Activated naive CD4-positive, alpha-beta T cell treated with anti-CD3 and anti-CD28 coated beads for 36 hours (primary cell): ENCODE measurements around the gene PIP5K1B. TPM values are rescaled to one million over a fixed set of nuclear protein-coding genes. Genes with fewer than 3 reads are reported as not detected.

Experiments used
- CTCF ChIA-PET: fragments of 350-600 bp; sonication (Branson Sonifier 250); formaldehyde crosslinking; loops from one replicate; lab custom pipeline; 2021; ENCODE audit warnings: antibody characterized with exemption; lab: Charles Lee
- DNase-seq: peaks from one replicate; pipeline ENCODE4 v3.0.0-alpha.2; 2020
- H3K27ac Mint-ChIP-seq: one replicate; pipeline ENCODE4 v1.8.0; 2021; ENCODE audit warnings: mild to moderate bottlenecking, mixed read lengths
- H3K27me3 Mint-ChIP-seq: one replicate; pipeline ENCODE4 v1.8.0; 2021; ENCODE audit warnings: low read depth, mixed read lengths
- H3K36me3 Mint-ChIP-seq: one replicate; pipeline ENCODE4 v1.8.0; 2021; ENCODE audit warnings: low read depth, mixed read lengths
- H3K4me1 Mint-ChIP-seq: one replicate; pipeline ENCODE4 v1.8.0; 2021; ENCODE audit warnings: low read depth, mixed read lengths
- H3K4me3 Mint-ChIP-seq: one replicate; pipeline ENCODE4 v1.8.0; 2021; ENCODE audit warnings: mild to moderate bottlenecking, moderate library complexity, mixed read lengths
- H3K9me3 Mint-ChIP-seq: one replicate; pipeline ENCODE4 v1.8.0; 2021; ENCODE audit warnings: mixed read lengths
- intact Hi-C: fragments of 100-400 bp; cut with micrococcal nuclease; formaldehyde crosslinking; loops from one replicate; pipeline ENCODE4 v1.15.1; 2023
- total RNA-seq, 2 experiments: library from RNA; stranded (reverse); gene quantifications; one replicate each; pipeline ENCODE4 v1.2.3, GENCODE V29; 2021

PIP5K1B gene
- total RNA-seq, 2 experiments from 2014 or later, result 0.38 to 0.42 TPM

GRCh38 chr9:68861436-68861835, 156.4 kb downstream of the PIP5K1B start:
- Mint-ChIP-seq H3K27ac (no peak overlapping the region), H3K27me3 (no peaks in the 10 kb centered on the region)
- intact Hi-C loops, result no loop called here

GRCh38 chr9:68867066-68867465, 162.0 kb downstream of the PIP5K1B start:
- Mint-ChIP-seq H3K36me3 (no peaks in the 10 kb centered on the region), H3K4me3 (no peak overlapping the region), H3K9me3 (no peaks in the 10 kb centered on the region), H3K27ac (no peak overlapping the region), H3K4me1 (no peaks in the 10 kb centered on the region), H3K27me3 (no peaks in the 10 kb centered on the region)
- CTCF ChIA-PET, result no interaction called here
- no peak for DNase-seq
- intact Hi-C loops, result no loop called here

More at GRCh38 chr9:68861436-68861835, 156.4 kb downstream of the PIP5K1B start:
- CTCF ChIA-PET, result no interaction called here
- H3K4me3 Mint-ChIP-seq, result no peak overlapping the region
- H3K4me1 Mint-ChIP-seq, result no peaks in the 10 kb centered on the region
- no peaks in the 10 kb centered on the region for H3K9me3 Mint-ChIP-seq
- H3K36me3 Mint-ChIP-seq, result no peaks in the 10 kb centered on the region
- DNase-seq, result no peak

GRCh38 chr9:68869022-68869421, 164.0 kb downstream of the PIP5K1B start:
- Mint-ChIP-seq H3K4me3 (no peak overlapping the region), H3K27ac (no peak overlapping the region), H3K36me3 (no peaks in the 10 kb centered on the region), H3K9me3 (no peaks in the 10 kb centered on the region), H3K27me3 (no peaks in the 10 kb centered on the region), H3K4me1 (no peaks in the 10 kb centered on the region)
- CTCF ChIA-PET, result no interaction called here
- no peak for DNase-seq
- intact Hi-C loops, result no loop called here

GRCh38 chr9:68870086-68870485, 165.0 kb downstream of the PIP5K1B start:
- intact Hi-C loops, result no loop called here
- Mint-ChIP-seq H3K36me3 (no peaks in the 10 kb centered on the region), H3K4me3 (no peak overlapping the region), H3K27me3 (no peaks in the 10 kb centered on the region), H3K4me1 (no peaks in the 10 kb centered on the region), H3K27ac (no peak overlapping the region), H3K9me3 (no peaks in the 10 kb centered on the region)
- CTCF ChIA-PET, result no interaction called here
- no peak for DNase-seq

GRCh38 chr9:68871236-68871635, 166.2 kb downstream of the PIP5K1B start:
- Mint-ChIP-seq H3K4me1 (no peaks in the 10 kb centered on the region), H3K36me3 (no peaks in the 10 kb centered on the region), H3K4me3 (no peak overlapping the region), H3K9me3 (no peaks in the 10 kb centered on the region), H3K27ac (no peak overlapping the region), H3K27me3 (no peaks in the 10 kb centered on the region)
- CTCF ChIA-PET, result no interaction called here
- intact Hi-C loops, result no loop called here
- DNase-seq, result no peak

- Mint-ChIP-seq H3K36me3 (no peaks in the 10 kb centered on the region), H3K4me1 (no peaks in the 10 kb centered on the region), H3K9me3 (no peaks in the 10 kb centered on the region), H3K27me3 (no peaks in the 10 kb centered on the region), H3K4me3 (no peak overlapping the region), H3K27ac (no peak overlapping the region)
- intact Hi-C loops, result no loop called here
- CTCF ChIA-PET, result no interaction called here
- no peak for DNase-seq
Observed at GRCh38 chr9:68872026-68872501, 167.0 kb downstream of the PIP5K1B start.

- DNase-seq, result no peak
- Mint-ChIP-seq H3K9me3 (no peaks in the 10 kb centered on the region), H3K4me1 (no peaks in the 10 kb centered on the region), H3K4me3 (no peak overlapping the region), H3K27me3 (no peaks in the 10 kb centered on the region), H3K36me3 (no peaks in the 10 kb centered on the region), H3K27ac (no peak overlapping the region)
- CTCF ChIA-PET, result interaction anchor here (0.6 kb wide), 1 partner anchor 291 kb away, joined by 3 read pairs; no protein-coding TSS in a partner anchor
- intact Hi-C loops, result no loop called here
Observed at GRCh38 chr9:68873179-68873578, 168.1 kb downstream of the PIP5K1B start.

- no peaks in the 10 kb centered on the region for H3K27me3 Mint-ChIP-seq
- DNase-seq, result no peak
- no peaks in the 10 kb centered on the region for H3K4me1 Mint-ChIP-seq
- CTCF ChIA-PET, result no interaction called here
- H3K27ac Mint-ChIP-seq, result no peak overlapping the region
- H3K36me3 Mint-ChIP-seq, result no peaks in the 10 kb centered on the region
- intact Hi-C loops, result no loop called here
- H3K9me3 Mint-ChIP-seq, result no peaks in the 10 kb centered on the region
- no peak overlapping the region for H3K4me3 Mint-ChIP-seq
Observed at GRCh38 chr9:68876273-68876672, 171.2 kb downstream of the PIP5K1B start.

- Mint-ChIP-seq H3K27me3 (no peaks in the 10 kb centered on the region), H3K4me3 (no peak overlapping the region), H3K4me1 (no peaks in the 10 kb centered on the region), H3K9me3 (no peaks in the 10 kb centered on the region), H3K36me3 (no peaks in the 10 kb centered on the region), H3K27ac (no peak overlapping the region)
- CTCF ChIA-PET, result no interaction called here
- no peak for DNase-seq
- intact Hi-C loops, result no loop called here
Observed at GRCh38 chr9:68876681-68877080, 171.6 kb downstream of the PIP5K1B start.

- H3K27me3 Mint-ChIP-seq, result no peaks in the 10 kb centered on the region
- no peaks in the 10 kb centered on the region for H3K36me3 Mint-ChIP-seq
- intact Hi-C loops, result no loop called here
- no peak overlapping the region for H3K27ac Mint-ChIP-seq
- CTCF ChIA-PET, result no interaction called here
- H3K9me3 Mint-ChIP-seq, result no peaks in the 10 kb centered on the region
- no peak for DNase-seq
- no peak overlapping the region for H3K4me3 Mint-ChIP-seq
- no peaks in the 10 kb centered on the region for H3K4me1 Mint-ChIP-seq
Observed at GRCh38 chr9:68877219-68877618, 172.2 kb downstream of the PIP5K1B start.

- Mint-ChIP-seq H3K27ac (no peak overlapping the region), H3K9me3 (no peaks in the 10 kb centered on the region), H3K36me3 (no peaks in the 10 kb centered on the region), H3K4me3 (no peak overlapping the region), H3K27me3 (no peaks in the 10 kb centered on the region), H3K4me1 (peaks cover 1% of the 10 kb centered on the region)
- intact Hi-C loops, result no loop called here
- no peak for DNase-seq
- CTCF ChIA-PET, result no interaction called here
Observed at GRCh38 chr9:68878450-68878849, 173.4 kb downstream of the PIP5K1B start.

- intact Hi-C loops, result no loop called here
- H3K9me3 Mint-ChIP-seq, result no peaks in the 10 kb centered on the region
- no peak overlapping the region for H3K4me3 Mint-ChIP-seq
- CTCF ChIA-PET, result no interaction called here
- no peaks in the 10 kb centered on the region for H3K27me3 Mint-ChIP-seq
- H3K27ac Mint-ChIP-seq, result no peak overlapping the region
- no peak for DNase-seq
- H3K36me3 Mint-ChIP-seq, result no peaks in the 10 kb centered on the region
- H3K4me1 Mint-ChIP-seq, result peaks cover 31% of the 10 kb centered on the region
Observed at GRCh38 chr9:68883224-68883623, 178.2 kb downstream of the PIP5K1B start.

- Mint-ChIP-seq H3K4me3 (no peak overlapping the region), H3K27me3 (no peaks in the 10 kb centered on the region), H3K36me3 (no peaks in the 10 kb centered on the region), H3K4me1 (peaks cover 36% of the 10 kb centered on the region), H3K27ac (no peak overlapping the region), H3K9me3 (no peaks in the 10 kb centered on the region)
- CTCF ChIA-PET, result interaction anchor here (0.6 kb wide), 1 partner anchor 304 kb away, joined by 3 read pairs; no protein-coding TSS in a partner anchor
- intact Hi-C loops, result no loop called here
- peak; percentile 13 for DNase-seq
Observed at GRCh38 chr9:68887232-68887631, 182.2 kb downstream of the PIP5K1B start.
